ENCODE measurements around the gene FAM149A. TPM values are rescaled to one million over a fixed set of nuclear protein-coding genes. Genes with fewer than 3 reads are reported as not detected.
A peak's percentile ranks its signal among the peaks of the same experiment; 100 is the strongest.

Gene FAM149A
- 5.4 to 7.1 TPM (median 5.8 TPM) in 3 replicates for total RNA-seq
- long read RNA-seq, partial matches to known transcripts: 3 of 14 reads
- long read RNA-seq, other reads (novel, unspliced or antisense): 9 of 14 reads

- Mint-ChIP-seq H3K9me3 (ENCODE audit: low read depth) (no peaks in the 10 kb centered on the region), H3K4me1 (ENCODE audit: low read depth) (peaks cover 8% of the 10 kb centered on the region), H3K27ac (ENCODE audit: unreplicated experiment) (no peak within 1 kb of the TSS), H3K4me3 (ENCODE audit: unreplicated experiment) (peak within 1 kb of the TSS; percentile 66), H3K27me3 (ENCODE audit: low read depth) (peaks cover 14% of the 10 kb centered on the region), H3K36me3 (ENCODE audit: low read depth) (peaks cover 2% of the 10 kb centered on the region)
- DNase-seq (ENCODE audit: low spot score): no peak
- TF ChIP-seq CTCF (IDR thresholded peaks at IDR 0.05): no peak
Observed at GRCh38 chr4:186104114-186104889, at the start of gene FAM149A. Gene FAM149A (plus strand): TSS chr4:186104704.

GRCh38 chr4:186058253-186058979, 46.1 kb upstream of the FAM149A start:
- no peak for DNase-seq (ENCODE audit: low spot score)
- peaks cover 5% of the 10 kb centered on the region for H3K36me3 Mint-ChIP-seq (ENCODE audit: low read depth)
- no peak overlapping the region for H3K4me3 Mint-ChIP-seq (ENCODE audit: unreplicated experiment)
- H3K9me3 Mint-ChIP-seq (ENCODE audit: low read depth): peaks cover 17% of the 10 kb centered on the region
- H3K4me1 Mint-ChIP-seq (ENCODE audit: low read depth): no peaks in the 10 kb centered on the region
- TF ChIP-seq CTCF (IDR thresholded peaks at IDR 0.05): no peak
- H3K27ac Mint-ChIP-seq (ENCODE audit: unreplicated experiment): no peak overlapping the region
- no peaks in the 10 kb centered on the region for H3K27me3 Mint-ChIP-seq (ENCODE audit: low read depth)

- peaks cover 17% of the 10 kb centered on the region for H3K9me3 Mint-ChIP-seq (ENCODE audit: low read depth)
- H3K4me1 Mint-ChIP-seq (ENCODE audit: low read depth): no peaks in the 10 kb centered on the region
- TF ChIP-seq CTCF (IDR thresholded peaks at IDR 0.05): no peak
- no peaks in the 10 kb centered on the region for H3K27me3 Mint-ChIP-seq (ENCODE audit: low read depth)
- no peak overlapping the region for H3K27ac Mint-ChIP-seq (ENCODE audit: unreplicated experiment)
- peaks cover 5% of the 10 kb centered on the region for H3K36me3 Mint-ChIP-seq (ENCODE audit: low read depth)
- no peak for DNase-seq (ENCODE audit: low spot score)
- H3K4me3 Mint-ChIP-seq (ENCODE audit: unreplicated experiment): no peak overlapping the region
Observed at GRCh38 chr4:186058980-186059316, 45.6 kb upstream of the FAM149A start.

GRCh38 chr4:186061921-186062320, 42.6 kb upstream of the FAM149A start:
- H3K27me3 Mint-ChIP-seq (ENCODE audit: low read depth): no peaks in the 10 kb centered on the region
- H3K36me3 Mint-ChIP-seq (ENCODE audit: low read depth): peaks cover 5% of the 10 kb centered on the region
- H3K4me3 Mint-ChIP-seq (ENCODE audit: unreplicated experiment): no peak overlapping the region
- TF ChIP-seq CTCF (IDR thresholded peaks at IDR 0.05): no peak
- H3K9me3 Mint-ChIP-seq (ENCODE audit: low read depth): peaks cover 17% of the 10 kb centered on the region
- H3K27ac Mint-ChIP-seq (ENCODE audit: unreplicated experiment): no peak overlapping the region
- no peaks in the 10 kb centered on the region for H3K4me1 Mint-ChIP-seq (ENCODE audit: low read depth)
- DNase-seq (ENCODE audit: low spot score): no peak

DNA sequence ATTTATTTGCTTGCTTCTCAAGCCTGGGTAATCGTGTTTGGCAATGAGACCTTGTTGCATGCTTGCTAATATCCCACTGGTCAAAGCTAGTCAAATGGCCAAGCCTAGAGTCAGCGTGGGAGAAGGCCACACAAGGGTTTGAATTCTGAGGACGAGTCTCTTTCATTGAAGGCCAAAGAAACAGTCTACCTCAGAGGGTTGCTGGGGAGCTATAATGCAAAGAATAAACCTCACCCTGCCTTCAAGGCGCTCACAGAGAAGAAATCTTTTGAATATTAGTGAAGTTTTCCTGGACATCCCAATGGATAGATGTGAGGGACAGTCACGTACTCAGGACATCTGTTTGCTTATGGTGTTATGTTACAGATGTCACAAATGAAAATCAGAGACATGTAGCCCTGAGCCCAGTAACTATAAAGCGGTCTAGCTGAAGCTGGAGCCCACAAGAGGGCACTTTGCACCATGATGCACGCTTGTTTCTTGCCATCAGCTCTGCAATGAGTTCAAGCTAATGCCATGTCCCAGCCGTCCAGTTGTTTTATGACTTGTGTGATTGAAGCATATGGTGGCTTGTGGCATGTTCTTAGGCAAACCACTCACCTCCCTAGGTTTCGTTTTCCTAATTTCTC, 36.6 kb upstream of the FAM149A start:
- no peak for DNase-seq (ENCODE audit: low spot score)
- H3K4me3 Mint-ChIP-seq (ENCODE audit: unreplicated experiment): no peak overlapping the region
- TF ChIP-seq CTCF (IDR thresholded peaks at IDR 0.05): peak; percentile 79

More for the DNA sequence above, 36.6 kb upstream of the FAM149A start:
- H3K4me1 Mint-ChIP-seq (ENCODE audit: low read depth): peaks cover 19% of the 10 kb centered on the region
- H3K27ac Mint-ChIP-seq (ENCODE audit: unreplicated experiment): no peak overlapping the region
- H3K36me3 Mint-ChIP-seq (ENCODE audit: low read depth): no peaks in the 10 kb centered on the region
- H3K9me3 Mint-ChIP-seq (ENCODE audit: low read depth): no peaks in the 10 kb centered on the region
- H3K27me3 Mint-ChIP-seq (ENCODE audit: low read depth): no peaks in the 10 kb centered on the region

Data from chondrocyte (in vitro differentiated cells).